Iris pigment epithelial cell (primary cell): Measurements from ENCODE around the gene KLHL3.

Experiments used
- DNase-seq: peaks from one replicate; pipeline ENCODE4 v3.0.0-alpha.2; 2011; ENCODE audit warnings: low read depth

KLHL3 gene

GRCh38 chr5:137635521-137635921, 100.4 kb downstream of the KLHL3 start:
- DNase-seq, result peak; percentile 10

GRCh38 chr5:137633896-137634295, 102.0 kb downstream of the KLHL3 start:
- no peak for DNase-seq

GRCh38 chr5:137632716-137633115, 103.2 kb downstream of the KLHL3 start:
- DNase-seq, result peak; percentile 43

- DNase-seq, result no peak
Measured at GRCh38 chr5:137631453-137631852, 104.4 kb downstream of the KLHL3 start.

GRCh38 chr5:137630972-137631370, 104.9 kb downstream of the KLHL3 start:
- no peak for DNase-seq

- DNase-seq, result no peak
Measured at GRCh38 chr5:137630216-137630971, 105.5 kb downstream of the KLHL3 start.

GRCh38 chr5:137629646-137630045, 106.2 kb downstream of the KLHL3 start:
- DNase-seq, result peak; percentile 39

GRCh38 chr5:137627706-137628105, 108.2 kb downstream of the KLHL3 start:
- no peak for DNase-seq

- no peak for DNase-seq
Measured at GRCh38 chr5:137627293-137627692, 108.6 kb downstream of the KLHL3 start.

- no peak for DNase-seq
Measured at GRCh38 chr5:137624786-137625349, 111.0 kb downstream of the KLHL3 start.

- no peak for DNase-seq
Measured at GRCh38 chr5:137622850-137623249, 113.0 kb downstream of the KLHL3 start.

GRCh38 chr5:137621861-137622823, 113.7 kb downstream of the KLHL3 start:
- DNase-seq, result peak; percentile 33

GRCh38 chr5:137621306-137621705, 114.6 kb downstream of the KLHL3 start:
- no peak for DNase-seq

GRCh38 chr5:137619191-137619870, 116.6 kb downstream of the KLHL3 start:
- DNase-seq, result peak; percentile 90

- DNase-seq, result no peak
Measured at GRCh38 chr5:137618476-137618875, 117.4 kb downstream of the KLHL3 start.

- DNase-seq, result peak; percentile 30
Measured at GRCh38 chr5:137617528-137618205, 118.2 kb downstream of the KLHL3 start.

GRCh38 chr5:137616046-137616445, 119.8 kb downstream of the KLHL3 start:
- DNase-seq, result no peak

GRCh38 chr5:137615171-137615775, 120.6 kb downstream of the KLHL3 start:
- DNase-seq, result no peak

GRCh38 chr5:137613554-137614265, 122.2 kb downstream of the KLHL3 start:
- no peak for DNase-seq

GRCh38 chr5:137612576-137612975, 123.3 kb downstream of the KLHL3 start:
- no peak for DNase-seq
